ENCODE results near the gene TECPR1.

DNA sequence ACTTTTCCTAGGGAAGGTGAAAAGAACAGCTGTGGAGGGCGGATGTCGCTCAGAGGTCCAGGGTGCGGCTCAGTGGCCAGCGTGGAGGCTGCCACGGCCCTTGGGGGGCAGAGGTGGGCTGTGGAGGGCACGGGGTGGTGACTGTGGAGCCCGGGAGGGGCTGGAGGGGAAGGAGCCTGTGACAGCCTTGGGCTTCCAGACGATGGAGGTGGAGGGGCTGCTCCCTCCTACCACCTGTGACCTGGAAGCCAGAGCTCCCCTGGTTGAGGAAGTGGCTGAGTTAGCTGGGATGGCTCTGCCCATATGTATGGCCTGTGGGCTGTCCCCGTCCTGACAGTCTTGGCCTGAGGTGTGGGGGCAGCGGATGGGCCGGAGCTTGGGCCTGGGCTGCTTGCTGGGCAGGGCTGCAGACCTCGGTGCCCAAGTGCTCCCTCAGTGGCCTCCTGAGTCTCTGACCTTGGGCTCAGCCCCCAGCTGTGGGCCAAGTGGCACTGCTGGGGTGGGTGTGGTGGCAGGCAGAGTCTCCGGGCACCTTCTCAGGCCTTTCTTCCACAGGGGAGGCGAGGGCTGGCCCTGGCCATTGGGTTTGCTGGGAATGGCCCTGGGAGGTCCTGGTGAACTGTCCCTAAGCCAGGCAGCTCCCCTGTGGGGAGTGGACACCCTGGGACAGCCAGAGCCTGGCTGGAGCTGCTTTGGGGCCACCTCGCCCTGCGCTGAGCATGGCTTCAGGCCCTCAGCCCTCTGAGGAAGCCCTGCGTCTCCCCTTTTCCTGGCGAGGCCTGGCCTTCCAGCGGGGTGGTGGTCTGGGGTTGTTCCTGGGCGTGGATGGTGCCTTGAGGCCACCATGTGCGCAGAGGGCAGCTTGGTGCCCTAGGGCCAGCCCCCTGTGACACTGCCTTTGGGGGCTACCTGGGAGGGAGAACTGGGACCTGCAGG lies 33.4 kb upstream of the TECPR1 start:
- TF ChIP-seq POLR2AphosphoS5 (IDR thresholded peaks at IDR 0.05; ENCODE audit: low read depth, low read length): no peak
- no peak for TF ChIP-seq TAF1 (IDR thresholded peaks at IDR 0.05; ENCODE audit: borderline replicate concordance, insufficient read depth, low read length)
- TF ChIP-seq, protein P1, sequence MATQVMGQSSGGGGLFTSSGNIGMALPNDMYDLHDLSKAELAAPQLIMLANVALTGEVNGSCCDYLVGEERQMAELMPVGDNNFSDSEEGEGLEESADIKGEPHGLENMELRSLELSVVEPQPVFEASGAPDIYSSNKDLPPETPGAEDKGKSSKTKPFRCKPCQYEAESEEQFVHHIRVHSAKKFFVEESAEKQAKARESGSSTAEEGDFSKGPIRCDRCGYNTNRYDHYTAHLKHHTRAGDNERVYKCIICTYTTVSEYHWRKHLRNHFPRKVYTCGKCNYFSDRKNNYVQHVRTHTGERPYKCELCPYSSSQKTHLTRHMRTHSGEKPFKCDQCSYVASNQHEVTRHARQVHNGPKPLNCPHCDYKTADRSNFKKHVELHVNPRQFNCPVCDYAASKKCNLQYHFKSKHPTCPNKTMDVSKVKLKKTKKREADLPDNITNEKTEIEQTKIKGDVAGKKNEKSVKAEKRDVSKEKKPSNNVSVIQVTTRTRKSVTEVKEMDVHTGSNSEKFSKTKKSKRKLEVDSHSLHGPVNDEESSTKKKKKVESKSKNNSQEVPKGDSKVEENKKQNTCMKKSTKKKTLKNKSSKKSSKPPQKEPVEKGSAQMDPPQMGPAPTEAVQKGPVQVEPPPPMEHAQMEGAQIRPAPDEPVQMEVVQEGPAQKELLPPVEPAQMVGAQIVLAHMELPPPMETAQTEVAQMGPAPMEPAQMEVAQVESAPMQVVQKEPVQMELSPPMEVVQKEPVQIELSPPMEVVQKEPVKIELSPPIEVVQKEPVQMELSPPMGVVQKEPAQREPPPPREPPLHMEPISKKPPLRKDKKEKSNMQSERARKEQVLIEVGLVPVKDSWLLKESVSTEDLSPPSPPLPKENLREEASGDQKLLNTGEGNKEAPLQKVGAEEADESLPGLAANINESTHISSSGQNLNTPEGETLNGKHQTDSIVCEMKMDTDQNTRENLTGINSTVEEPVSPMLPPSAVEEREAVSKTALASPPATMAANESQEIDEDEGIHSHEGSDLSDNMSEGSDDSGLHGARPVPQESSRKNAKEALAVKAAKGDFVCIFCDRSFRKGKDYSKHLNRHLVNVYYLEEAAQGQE (IDR thresholded peaks at IDR 0.05; ENCODE audit: insufficient read depth in 1 of 2, low read depth in 2 of 2, low read length in 2 of 2): no peak
- no peak for TF ChIP-seq SIN3A (IDR thresholded peaks at IDR 0.05; ENCODE audit: borderline replicate concordance, insufficient read depth, low read length)
- no peak for TF ChIP-seq FOXP2 (optimal IDR thresholded peaks at IDR 0.05; ENCODE audit: borderline replicate concordance, extremely low read depth, extremely low read length, insufficient read depth)

Data from PFSK-1 (cell line).